ENCODE measurements around the gene PTOV1.

The PTOV1 gene

GRCh38 chr19:49845414-49845813 is 5.5 kb upstream of the PTOV1 start:
- Histone ChIP-seq H3K9ac (ENCODE audit: low read length) (no peak overlapping the region), H3K4me3 (ENCODE audit: low read depth, low read length, poor library complexity, severe bottlenecking) (no peak overlapping the region), H3K4me2 (ENCODE audit: low read length) (no peak overlapping the region), H3K27ac (ENCODE audit: low read depth, low read length, poor library complexity, severe bottlenecking) (peak overlapping the region; percentile 88), H3F3A (ENCODE audit: insufficient read depth, low read length) (no peaks in the 10 kb centered on the region), H4K20me1 (ENCODE audit: insufficient read depth, low read length) (no peaks in the 10 kb centered on the region), H3K9me2 (ENCODE audit: low read depth, low read length) (no peaks in the 10 kb centered on the region), H3K9me3 (ENCODE audit: low read length) (0 out of 2 replicates have a peak, but pooled peaks cover 3% of the 10 kb centered on the region), H3K79me2 (ENCODE audit: insufficient read depth, low read length) (no peaks in the 10 kb centered on the region), H2AFZ (ENCODE audit: low read length) (no peak overlapping the region), H3K36me3 (ENCODE audit: insufficient read depth, low read length) (peaks cover 14% of the 10 kb centered on the region), H3K27me3 (ENCODE audit: insufficient read depth, low read length) (no peaks in the 10 kb centered on the region), H3K4me1 (ENCODE audit: insufficient read depth, low read length, severe bottlenecking) (peaks cover 49% of the 10 kb centered on the region)
- TF ChIP-seq EZH2 (IDR thresholded peaks at IDR 0.05; ENCODE audit: borderline replicate concordance, low read length) (no peak), CTCF (IDR thresholded peaks at IDR 0.05; ENCODE audit: low read length) (no peak)

- peak overlapping the region; percentile 88 for H3K27ac ChIP-seq (ENCODE audit: low read depth, low read length, poor library complexity, severe bottlenecking)
- peaks cover 6% of the 10 kb centered on the region; the same call in 1 of the 2 replicates for H3K36me3 ChIP-seq (ENCODE audit: insufficient read depth, low read length)
- no peak overlapping the region for H3K4me2 ChIP-seq (ENCODE audit: low read length)
- no peak overlapping the region for H3K9ac ChIP-seq (ENCODE audit: low read length)
- H3K4me1 ChIP-seq (ENCODE audit: insufficient read depth, low read length, severe bottlenecking) = peaks cover 49% of the 10 kb centered on the region
- no peaks in the 10 kb centered on the region for H3K79me2 ChIP-seq (ENCODE audit: insufficient read depth, low read length)
- no peaks in the 10 kb centered on the region for H3F3A ChIP-seq (ENCODE audit: insufficient read depth, low read length)
- H2AFZ ChIP-seq (ENCODE audit: low read length) = no peak overlapping the region
- no peaks in the 10 kb centered on the region for H3K9me2 ChIP-seq (ENCODE audit: low read depth, low read length)
- TF ChIP-seq EZH2 (IDR thresholded peaks at IDR 0.05; ENCODE audit: borderline replicate concordance, low read length) = no peak
- TF ChIP-seq CTCF (IDR thresholded peaks at IDR 0.05; ENCODE audit: low read length) = no peak
- 0 out of 2 replicates have a peak, but pooled peaks cover 3% of the 10 kb centered on the region for H3K9me3 ChIP-seq (ENCODE audit: low read length)
- no peaks in the 10 kb centered on the region for H3K27me3 ChIP-seq (ENCODE audit: insufficient read depth, low read length)
- H4K20me1 ChIP-seq (ENCODE audit: insufficient read depth, low read length) = no peaks in the 10 kb centered on the region
- no peak overlapping the region for H3K4me3 ChIP-seq (ENCODE audit: low read depth, low read length, poor library complexity, severe bottlenecking)
These were observed 4.6 kb upstream of the PTOV1 start for GRCh38 chr19:49846408-49846807.

GRCh38 chr19:49847731-49848696 is 2.9 kb upstream of the PTOV1 start:
- Histone ChIP-seq H3K27me3 (ENCODE audit: insufficient read depth, low read length) (no peaks in the 10 kb centered on the region), H3K4me3 (ENCODE audit: low read depth, low read length, poor library complexity, severe bottlenecking) (no peak overlapping the region), H3K36me3 (ENCODE audit: insufficient read depth, low read length) (no peaks in the 10 kb centered on the region), H3K79me2 (ENCODE audit: insufficient read depth, low read length) (peaks cover 14% of the 10 kb centered on the region), H3K27ac (ENCODE audit: low read depth, low read length, poor library complexity, severe bottlenecking) (peak overlapping the region; percentile 32), H3K9ac (ENCODE audit: low read length) (no peak overlapping the region), H2AFZ (ENCODE audit: low read length) (no peak overlapping the region), H3K4me1 (ENCODE audit: insufficient read depth, low read length, severe bottlenecking) (peaks cover 46% of the 10 kb centered on the region), H3K9me3 (ENCODE audit: low read length) (0 out of 2 replicates have a peak, but pooled peaks cover 3% of the 10 kb centered on the region), H4K20me1 (ENCODE audit: insufficient read depth, low read length) (no peaks in the 10 kb centered on the region), H3F3A (ENCODE audit: insufficient read depth, low read length) (no peaks in the 10 kb centered on the region), H3K4me2 (ENCODE audit: low read length) (no peak overlapping the region), H3K9me2 (ENCODE audit: low read depth, low read length) (no peaks in the 10 kb centered on the region)
- TF ChIP-seq EZH2 (IDR thresholded peaks at IDR 0.05; ENCODE audit: borderline replicate concordance, low read length) (no peak), CTCF (IDR thresholded peaks at IDR 0.05; ENCODE audit: low read length) (no peak)

All from OCI-LY1 (cell line).